ENCODE results near the gene EFNA1. TPM values are rescaled to one million over a fixed set of nuclear protein-coding genes. Genes with fewer than 3 reads are reported as not detected.

EFNA1 gene
- total and polyA plus RNA-seq, 2 of the 13 experiments (the other 11 are each of a cell fraction or from before 2014, with no cell fraction given), result 81.8 to 874 TPM

- TF ChIP-seq TRIM24 (CRISPR knock-in tag; IDR thresholded peaks at IDR 0.05) (0 out of 2 replicates have a peak, but pooled peaks have one; percentile 25), ZNF570 (CRISPR knock-in tag; IDR thresholded peaks at IDR 0.05; ENCODE audit: borderline replicate concordance) (no peak), ZSCAN12 (CRISPR knock-in tag; IDR thresholded peaks at IDR 0.05) (no peak), XBP1 (CRISPR knock-in tag; IDR thresholded peaks at IDR 0.05) (no peak), CBFB (CRISPR knock-in tag; IDR thresholded peaks at IDR 0.05) (no peak; the same call in 1 of the 2 replicates), ZBTB39 (CRISPR knock-in tag; IDR thresholded peaks at IDR 0.05) (no peak), ZBTB7A (CRISPR knock-in tag; IDR thresholded peaks at IDR 0.05) (no peak; the same call in 1 of the 2 replicates), ZFP90 (CRISPR knock-in tag; IDR thresholded peaks at IDR 0.05; ENCODE audit: borderline replicate concordance) (no peak), STAT5B (CRISPR knock-in tag; IDR thresholded peaks at IDR 0.05) (no peak), SRF (IDR thresholded peaks at IDR 0.05; ENCODE audit: low read depth, low read length) (no peak), MYPOP (CRISPR knock-in tag; IDR thresholded peaks at IDR 0.05) (0 out of 2 replicates have a peak, but pooled peaks have one; percentile 29), NRL (CRISPR knock-in tag; IDR thresholded peaks at IDR 0.05; ENCODE audit: borderline replicate concordance) (peak; percentile 66; the same call in 1 of the 2 replicates), NR2F6 (IDR thresholded peaks at IDR 0.05) (no peak), NR2F6 (CRISPR knock-in tag; IDR thresholded peaks at IDR 0.05) (peak; percentile 48; the same call in 1 of the 2 replicates), REXO4 (CRISPR knock-in tag; IDR thresholded peaks at IDR 0.05; ENCODE audit: borderline replicate concordance) (no peak), PITX1 (CRISPR knock-in tag; IDR thresholded peaks at IDR 0.05) (no peak), ZSCAN25 (CRISPR knock-in tag; IDR thresholded peaks at IDR 0.05) (peak; percentile 81; the same call in 1 of the 2 replicates), ZNF644 (CRISPR knock-in tag; IDR thresholded peaks at IDR 0.05; ENCODE audit: low read depth) (no peak), ATRX (CRISPR knock-in tag; IDR thresholded peaks at IDR 0.05; ENCODE audit: borderline replicate concordance) (no peak), ZNF7 (CRISPR knock-in tag; IDR thresholded peaks at IDR 0.05) (no peak)
- TF ChIP-seq, protein P1, sequence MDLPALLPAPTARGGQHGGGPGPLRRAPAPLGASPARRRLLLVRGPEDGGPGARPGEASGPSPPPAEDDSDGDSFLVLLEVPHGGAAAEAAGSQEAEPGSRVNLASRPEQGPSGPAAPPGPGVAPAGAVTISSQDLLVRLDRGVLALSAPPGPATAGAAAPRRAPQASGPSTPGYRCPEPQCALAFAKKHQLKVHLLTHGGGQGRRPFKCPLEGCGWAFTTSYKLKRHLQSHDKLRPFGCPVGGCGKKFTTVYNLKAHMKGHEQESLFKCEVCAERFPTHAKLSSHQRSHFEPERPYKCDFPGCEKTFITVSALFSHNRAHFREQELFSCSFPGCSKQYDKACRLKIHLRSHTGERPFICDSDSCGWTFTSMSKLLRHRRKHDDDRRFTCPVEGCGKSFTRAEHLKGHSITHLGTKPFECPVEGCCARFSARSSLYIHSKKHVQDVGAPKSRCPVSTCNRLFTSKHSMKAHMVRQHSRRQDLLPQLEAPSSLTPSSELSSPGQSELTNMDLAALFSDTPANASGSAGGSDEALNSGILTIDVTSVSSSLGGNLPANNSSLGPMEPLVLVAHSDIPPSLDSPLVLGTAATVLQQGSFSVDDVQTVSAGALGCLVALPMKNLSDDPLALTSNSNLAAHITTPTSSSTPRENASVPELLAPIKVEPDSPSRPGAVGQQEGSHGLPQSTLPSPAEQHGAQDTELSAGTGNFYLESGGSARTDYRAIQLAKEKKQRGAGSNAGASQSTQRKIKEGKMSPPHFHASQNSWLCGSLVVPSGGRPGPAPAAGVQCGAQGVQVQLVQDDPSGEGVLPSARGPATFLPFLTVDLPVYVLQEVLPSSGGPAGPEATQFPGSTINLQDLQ (CRISPR knock-in tag; IDR thresholded peaks at IDR 0.05), result no peak
- TF ChIP-seq, protein P2, sequence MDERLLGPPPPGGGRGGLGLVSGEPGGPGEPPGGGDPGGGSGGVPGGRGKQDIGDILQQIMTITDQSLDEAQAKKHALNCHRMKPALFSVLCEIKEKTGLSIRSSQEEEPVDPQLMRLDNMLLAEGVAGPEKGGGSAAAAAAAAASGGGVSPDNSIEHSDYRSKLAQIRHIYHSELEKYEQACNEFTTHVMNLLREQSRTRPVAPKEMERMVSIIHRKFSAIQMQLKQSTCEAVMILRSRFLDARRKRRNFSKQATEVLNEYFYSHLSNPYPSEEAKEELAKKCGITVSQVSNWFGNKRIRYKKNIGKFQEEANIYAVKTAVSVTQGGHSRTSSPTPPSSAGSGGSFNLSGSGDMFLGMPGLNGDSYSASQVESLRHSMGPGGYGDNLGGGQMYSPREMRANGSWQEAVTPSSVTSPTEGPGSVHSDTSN (CRISPR knock-in tag; IDR thresholded peaks at IDR 0.05), result no peak
- TF ChIP-seq, protein P3, sequence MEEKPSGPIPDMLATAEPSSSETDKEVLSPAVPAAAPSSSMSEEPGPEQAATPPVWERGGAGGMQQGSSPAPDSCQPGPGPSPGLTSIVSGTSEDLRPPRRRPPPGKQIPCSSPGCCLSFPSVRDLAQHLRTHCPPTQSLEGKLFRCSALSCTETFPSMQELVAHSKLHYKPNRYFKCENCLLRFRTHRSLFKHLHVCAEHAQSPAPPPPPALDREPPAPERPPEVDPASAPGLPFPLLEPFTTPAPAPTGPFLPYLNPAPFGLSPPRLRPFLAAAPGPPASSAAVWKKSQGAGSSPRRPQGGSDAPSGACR (CRISPR knock-in tag; IDR thresholded peaks at IDR 0.05), result no peak
Measured at GRCh38 chr1:155167166-155168104, 39.8 kb downstream of the EFNA1 start (continued).

All from HepG2 (cell line).